G401.6 (cell line): ENCODE measurements around the gene TNPO2.

ENCODE experiments used
- FAIRE-seq: peaks from 2 replicates; lab custom pipeline; 2012; peaks lifted over from hg19 to GRCh38; lab: Jason Lieb, UNC

TNPO2 gene

GRCh38 chr19:12723641-12724426 lies at the start of gene TNPO2:
Gene TNPO2, minus strand, starts transcription at chr19:12723932. Its CDS starts 2,955 bp downstream, at chr19:12720977.
- FAIRE-seq = peak; percentile 61

DNA sequence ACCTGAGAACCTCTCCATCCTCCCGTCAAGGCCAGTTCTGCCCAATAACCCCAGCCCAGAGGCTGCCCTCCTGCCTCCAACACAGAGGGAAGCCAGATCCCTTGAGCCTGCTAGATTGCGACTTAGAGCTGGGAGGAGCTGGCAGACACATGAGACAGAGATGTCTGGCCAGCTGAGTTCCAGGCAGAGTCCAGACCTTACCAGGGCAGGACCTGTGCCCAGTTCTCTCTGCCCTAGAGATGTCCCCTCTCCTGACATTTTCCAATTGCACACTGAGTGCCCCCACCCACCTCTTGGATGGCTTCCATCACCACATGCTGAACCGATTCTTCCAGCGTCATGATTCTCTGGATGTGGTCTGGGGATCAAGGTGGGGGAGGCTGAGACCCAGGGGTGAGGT lies 48.6 kb upstream of the TNPO2 start:
- no peak for FAIRE-seq

DNA sequence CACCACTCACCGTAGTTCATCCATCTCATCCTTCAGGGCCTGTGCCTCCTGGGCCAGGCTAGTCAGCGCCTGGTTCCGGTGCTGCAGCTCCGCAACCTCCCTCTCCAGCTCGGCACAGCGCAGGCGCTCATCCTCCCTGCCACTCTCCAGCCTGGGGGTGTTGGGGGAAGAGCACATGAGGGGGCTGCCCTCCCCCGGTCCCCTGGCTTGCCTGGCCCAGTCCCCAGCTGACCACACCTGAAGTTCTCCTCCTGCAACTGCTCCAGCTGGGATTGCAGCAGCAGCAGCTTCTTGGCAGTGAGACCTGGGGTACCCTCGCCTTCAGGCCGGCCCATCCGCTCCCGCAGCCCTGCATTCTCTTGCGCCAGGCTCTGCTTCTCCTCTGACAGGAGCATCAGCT lies 47.2 kb upstream of the TNPO2 start:
- no peak for FAIRE-seq

GRCh38 chr19:12769689-12770088 lies 46.0 kb upstream of the TNPO2 start:
- FAIRE-seq = no peak

GRCh38 chr19:12767666-12768065 lies 43.9 kb upstream of the TNPO2 start:
- FAIRE-seq = no peak

- no peak for FAIRE-seq
These were observed 43.4 kb upstream of the TNPO2 start for GRCh38 chr19:12767150-12767549.

- FAIRE-seq = no peak
These were observed 42.4 kb upstream of the TNPO2 start for GRCh38 chr19:12766051-12766521.

- FAIRE-seq = no peak
These were observed 41.0 kb upstream of the TNPO2 start for GRCh38 chr19:12764698-12765097.

GRCh38 chr19:12763100-12763499 lies 39.4 kb upstream of the TNPO2 start:
- no peak for FAIRE-seq

DNA sequence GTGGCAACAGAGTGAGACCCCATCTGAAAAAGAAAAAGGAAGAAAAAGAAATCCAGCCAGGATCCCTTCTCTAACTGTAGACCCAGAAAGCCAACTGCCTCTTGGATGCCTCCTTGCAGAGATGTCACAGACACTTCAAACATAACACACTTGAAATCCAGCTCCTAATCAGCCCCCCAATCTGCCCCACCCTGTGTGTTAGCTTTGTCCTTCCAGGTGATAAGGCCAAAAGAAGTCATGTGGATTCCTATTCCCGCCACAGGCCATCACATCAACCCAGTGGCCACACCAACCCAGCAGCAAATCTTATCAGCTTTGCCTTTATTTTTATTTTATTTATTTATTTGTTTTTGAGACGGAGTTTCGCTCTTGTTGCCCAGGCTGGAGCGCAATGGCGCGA lies 36.0 kb upstream of the TNPO2 start:
- no peak for FAIRE-seq

DNA sequence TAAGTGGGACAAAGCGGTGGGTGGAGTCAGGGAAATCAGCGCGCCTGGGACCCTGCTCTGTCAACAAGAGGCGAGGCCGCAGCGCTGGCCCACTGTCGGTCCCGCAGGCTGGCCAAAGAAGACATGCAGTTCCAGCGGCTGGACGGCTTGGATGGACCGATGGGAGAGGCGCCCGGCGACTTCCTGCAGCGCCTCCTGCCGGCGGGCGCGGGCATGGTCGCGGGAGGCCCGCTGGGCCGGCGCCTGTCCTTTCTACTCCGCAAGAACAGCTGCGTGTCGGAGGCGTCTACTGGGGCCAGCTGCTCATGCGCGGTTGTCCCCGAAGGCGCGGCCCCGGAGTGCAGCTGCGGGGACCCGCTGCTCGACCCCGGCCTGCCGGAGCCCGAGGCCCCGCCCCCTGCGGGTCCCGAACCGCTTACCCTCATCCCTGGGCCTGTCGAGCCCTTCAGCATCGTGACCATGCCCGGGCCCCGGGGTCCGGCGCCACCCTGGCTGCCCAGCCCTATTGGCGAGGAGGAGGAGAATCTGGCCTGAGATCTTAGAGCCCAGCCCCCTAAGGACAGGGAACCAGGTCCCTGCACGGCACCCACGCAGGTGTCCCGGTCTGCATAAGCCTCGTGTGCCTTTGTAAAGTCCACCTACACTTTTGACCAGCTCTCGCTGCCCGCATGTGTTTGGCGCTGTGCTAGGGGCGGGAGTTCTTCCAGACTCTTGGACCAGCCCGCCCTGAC lies 34.0 kb upstream of the TNPO2 start:
- FAIRE-seq = no peak

DNA sequence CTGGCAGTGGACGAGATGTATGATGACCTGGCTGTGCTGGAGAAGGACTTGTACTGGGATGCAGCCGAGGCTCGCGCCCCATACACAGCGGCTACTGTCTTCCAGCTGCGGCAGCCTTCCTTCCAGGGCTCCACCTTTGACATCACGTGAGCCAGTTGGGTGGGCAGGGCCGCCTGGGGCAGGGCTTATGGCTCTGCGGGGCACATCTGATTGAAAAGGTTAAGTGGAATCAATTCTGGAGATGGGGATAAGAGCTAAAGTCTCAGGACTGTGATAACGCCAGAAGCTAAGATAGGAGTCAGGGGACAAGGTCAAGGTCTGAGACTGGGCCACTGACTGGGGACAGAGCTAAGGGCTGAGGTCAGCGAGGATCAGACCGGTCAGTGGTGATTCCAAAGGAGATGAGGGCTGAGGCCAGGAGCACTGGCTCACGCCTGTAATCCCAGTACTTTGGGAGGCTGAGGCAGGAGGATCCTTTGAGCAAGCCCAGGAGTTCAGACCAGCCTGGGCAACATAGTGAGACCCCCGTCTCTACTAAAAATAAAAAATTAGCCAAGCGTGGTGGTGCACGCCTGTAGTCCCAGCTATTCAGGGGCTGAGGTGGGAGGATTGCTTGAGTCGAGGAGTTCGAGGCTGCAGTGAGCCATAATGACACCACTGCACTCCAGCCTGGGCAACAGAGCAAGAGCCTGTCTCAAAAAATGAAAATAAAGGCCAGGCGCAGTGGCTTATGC lies 32.6 kb upstream of the TNPO2 start:
- FAIRE-seq = no peak

DNA sequence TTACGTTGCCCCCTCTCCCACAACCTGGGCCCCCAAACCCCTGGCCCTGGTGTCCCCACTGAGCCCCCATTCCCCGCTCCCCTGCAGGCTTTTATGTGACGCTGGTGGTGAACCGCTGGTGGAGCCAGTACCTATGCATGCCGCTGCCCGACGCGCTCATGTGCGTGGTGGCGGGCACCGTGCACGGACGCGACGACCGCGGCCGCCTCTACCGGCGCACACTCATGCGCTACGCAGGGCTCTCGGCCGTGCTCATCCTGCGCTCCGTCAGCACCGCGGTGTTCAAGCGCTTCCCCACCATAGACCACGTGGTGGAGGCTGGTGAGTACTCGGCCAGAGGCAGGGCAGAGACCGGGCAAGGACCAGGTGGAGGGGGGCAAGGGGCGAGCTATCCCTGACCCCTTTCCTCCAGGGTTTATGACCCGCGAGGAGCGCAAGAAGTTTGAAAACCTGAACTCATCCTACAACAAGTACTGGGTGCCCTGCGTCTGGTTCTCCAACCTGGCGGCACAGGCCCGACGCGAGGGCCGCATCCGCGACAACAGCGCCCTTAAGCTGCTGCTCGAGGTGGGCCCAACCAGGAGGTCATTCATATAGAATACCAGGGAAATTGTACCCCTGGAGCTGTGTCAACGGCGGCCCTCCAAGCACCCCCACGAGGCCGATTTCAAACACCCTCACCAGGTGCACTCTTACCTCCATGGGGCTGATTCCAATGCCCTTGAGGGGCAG lies 30.9 kb upstream of the TNPO2 start:
- no peak for FAIRE-seq

DNA sequence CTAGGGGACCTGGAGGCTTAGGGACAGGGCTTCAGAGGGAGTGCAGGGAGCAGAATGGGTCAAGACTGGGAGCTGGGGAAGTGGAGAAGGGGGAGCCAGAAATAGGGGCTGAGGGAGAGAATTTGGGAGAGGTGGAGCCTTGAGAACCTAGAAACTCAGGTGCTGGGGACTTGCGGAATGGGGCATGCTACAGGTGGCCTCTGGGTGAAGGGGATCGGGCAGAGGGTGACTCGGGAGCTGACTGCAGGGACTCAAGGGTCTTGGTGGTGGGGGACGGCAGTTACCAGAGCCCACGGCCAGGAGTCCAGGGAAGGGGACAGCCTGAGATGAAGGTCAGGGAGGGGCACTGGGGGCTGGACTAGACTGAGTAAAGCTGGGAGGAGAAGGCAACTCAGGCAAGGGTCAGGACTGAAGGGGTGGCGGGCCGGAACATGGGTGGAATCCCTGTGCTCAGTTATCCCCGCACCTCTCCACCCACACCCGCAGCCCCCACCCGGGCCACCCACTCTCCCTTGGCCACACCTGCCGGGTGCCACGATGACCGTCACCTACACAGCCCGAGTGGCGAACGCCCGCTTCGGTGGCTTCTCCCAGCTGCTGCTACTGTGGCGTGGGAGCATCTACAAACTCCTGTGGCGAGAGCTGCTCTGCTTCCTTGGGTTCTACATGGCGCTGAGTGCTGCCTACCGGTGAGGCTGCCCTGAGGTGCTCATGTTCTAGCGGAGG lies 28.5 kb upstream of the TNPO2 start:
- no peak for FAIRE-seq

- FAIRE-seq = no peak
These were observed 27.9 kb upstream of the TNPO2 start, which contains the start of gene BEST2 for GRCh38 chr19:12751635-12752034. Gene BEST2, plus strand, starts transcription at chr19:12751791. Its CDS starts 802 bp downstream, at chr19:12752593.

GRCh38 chr19:12750851-12751250 lies 27.1 kb upstream of the TNPO2 start:
- FAIRE-seq = no peak

- no peak for FAIRE-seq
These were observed 26.3 kb upstream of the TNPO2 start for GRCh38 chr19:12749938-12750521.

DNA sequence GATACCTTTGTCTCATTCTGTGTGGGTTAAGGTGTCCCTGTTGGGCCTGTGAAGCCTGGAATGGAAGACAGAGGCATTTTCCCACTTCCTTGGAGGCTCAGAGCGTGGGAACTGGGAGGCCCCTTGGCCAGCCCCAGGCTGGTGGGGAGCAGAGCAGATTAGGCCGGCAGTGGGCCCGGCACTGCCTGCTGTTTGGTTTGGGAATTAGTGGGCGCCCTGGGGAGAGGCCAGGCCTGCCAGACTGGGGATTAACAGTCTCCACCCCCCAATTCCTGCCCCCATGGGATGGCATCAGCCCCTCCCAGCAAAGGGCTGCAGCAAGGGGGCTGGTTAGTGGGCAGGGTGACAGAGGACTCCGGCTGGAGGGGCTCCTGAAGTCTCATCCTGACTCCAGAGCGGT lies 24.8 kb upstream of the TNPO2 start:
- no peak for FAIRE-seq

- FAIRE-seq = no peak
These were observed 21.6 kb upstream of the TNPO2 start for GRCh38 chr19:12745166-12745897.

GRCh38 chr19:12737835-12738351 lies 14.2 kb upstream of the TNPO2 start:
- no peak for FAIRE-seq
